ENCODE measurements around the gene NUP205.

- TF ChIP-seq CTCF (IDR thresholded peaks at IDR 0.05): no peak
- TF ChIP-seq POLR2A (IDR thresholded peaks at IDR 0.05): no peak
Observed at GRCh38 chr7:135578569-135578968, 20.9 kb downstream of the NUP205 start.
